Gastroesophageal sphincter (tissue), 3 donors: ENCODE measurements around the gene GYS1.
"Not testable (repeated sequence)": the region's sequence is repeated elsewhere in the genome, so short reads cannot be mapped to it uniquely, and the experiment has no call there.

Experiments used
- CTCF ChIP-seq, 4 experiments: fragments of 200-600 bp in 2 of 4; fragments of 450-650 bp in 2 of 4; sonication (generic) in 1 of 4; IDR thresholded peaks; one replicate each; pipeline ENCODE4 v1.5.1; 2017 to 2019; ENCODE audit warnings: antibody characterized with exemption in 4 of 4, mild to moderate bottlenecking in 2 of 4, moderate library complexity in 2 of 4
- EP300 ChIP-seq: sonication (generic); formaldehyde crosslinking; IDR thresholded peaks from one replicate; pipeline ENCODE4 v1.6.1; 2017; ENCODE audit warnings: antibody characterized with exemption, mild to moderate bottlenecking
- POLR2A ChIP-seq, 2 donors: fragments of 450-650 bp; IDR thresholded peaks; one replicate each; pipeline ENCODE4 v1.6.1; 2017; ENCODE audit warnings: antibody characterized with exemption in 2 of 2, mild to moderate bottlenecking in 2 of 2, moderate library complexity in 1 of 2
- POLR2AphosphoS5 ChIP-seq: sonication (generic); formaldehyde crosslinking; IDR thresholded peaks from one replicate; pipeline ENCODE4 v1.6.1; 2017; ENCODE audit warnings: antibody characterized with exemption

GRCh38 chr19:49018388-49019241 lies 25.5 kb upstream of the GYS1 start:
- TF ChIP-seq CTCF (IDR thresholded peaks at IDR 0.05); POLR2AphosphoS5; EP300; POLR2A (IDR thresholded peaks at IDR 0.05): not testable (repeated sequence)
